ENCODE measurements around the gene SELE. TPM values are rescaled to one million over a fixed set of nuclear protein-coding genes. Genes with fewer than 3 reads are reported as not detected.
A peak's percentile ranks its signal among the peaks of the same experiment; 100 is the strongest.
"Not testable (repeated sequence)": the region's sequence is repeated elsewhere in the genome, so short reads cannot be mapped to it uniquely, and the experiment has no call there.

The SELE gene
- total RNA-seq, 1 donor from 2014 or later: 2.6 TPM

GRCh38 chr1:169723763-169724162 is 10.1 kb downstream of the SELE start:
- DNase-seq (ENCODE audit: low read depth in 2 of 2): no peak

GRCh38 chr1:169722779-169723178 is 11.1 kb downstream of the SELE start:
- DNase-seq (ENCODE audit: low read depth in 2 of 2): no peak

GRCh38 chr1:169715100-169715499 is 18.8 kb downstream of the SELE start:
- DNase-seq (ENCODE audit: low read depth in 2 of 2): not testable (repeated sequence)

GRCh38 chr1:169713090-169713489 is 20.8 kb downstream of the SELE start:
- DNase-seq (ENCODE audit: low read depth in 2 of 2): not testable (repeated sequence)

GRCh38 chr1:169712309-169712631 is 21.6 kb downstream of the SELE start:
- DNase-seq (ENCODE audit: low read depth in 2 of 2): no peak

- DNase-seq (ENCODE audit: low read depth in 2 of 2): peak; percentile 81 to 86
Observed at GRCh38 chr1:169711469-169712308, 22.2 kb downstream of the SELE start, which contains the start of gene SELL. Gene SELL, minus strand, starts transcription at chr1:169711620. Its CDS starts 122 bp downstream, at chr1:169711498.

- DNase-seq (ENCODE audit: low read depth in 2 of 2): no peak
Observed at GRCh38 chr1:169708647-169709046, 25.2 kb downstream of the SELE start.

- DNase-seq (ENCODE audit: low read depth in 2 of 2): no peak
Observed at GRCh38 chr1:169707912-169708604, 25.8 kb downstream of the SELE start.

- no peak for DNase-seq (ENCODE audit: low read depth in 2 of 2)
Observed at GRCh38 chr1:169704797-169705196, 29.1 kb downstream of the SELE start.

- no peak for DNase-seq (ENCODE audit: low read depth in 2 of 2)
Observed at GRCh38 chr1:169701261-169702005, 32.4 kb downstream of the SELE start.

GRCh38 chr1:169699707-169700106 is 34.2 kb downstream of the SELE start:
- no peak for DNase-seq (ENCODE audit: low read depth in 2 of 2)

GRCh38 chr1:169698976-169699375 is 34.9 kb downstream of the SELE start:
- no peak for DNase-seq (ENCODE audit: low read depth in 2 of 2)

GRCh38 chr1:169697755-169698154 is 36.1 kb downstream of the SELE start:
- DNase-seq (ENCODE audit: low read depth in 2 of 2): no peak

- no peak for DNase-seq (ENCODE audit: low read depth in 2 of 2)
Observed at GRCh38 chr1:169696273-169697100, 37.4 kb downstream of the SELE start.

GRCh38 chr1:169694304-169695075 is 39.4 kb downstream of the SELE start:
- DNase-seq (ENCODE audit: low read depth in 2 of 2): peak in 1 of 2 donors; percentile 26

- DNase-seq (ENCODE audit: low read depth in 2 of 2): no peak
Observed at GRCh38 chr1:169692756-169693460, 41.0 kb downstream of the SELE start.

- DNase-seq (ENCODE audit: low read depth in 2 of 2): no peak
Observed at GRCh38 chr1:169690489-169690888, 43.4 kb downstream of the SELE start.

- DNase-seq (ENCODE audit: low read depth in 2 of 2): no peak
Observed at GRCh38 chr1:169689395-169689794, 44.5 kb downstream of the SELE start.

GRCh38 chr1:169688377-169688776 is 45.5 kb downstream of the SELE start:
- DNase-seq (ENCODE audit: low read depth in 2 of 2): not testable (repeated sequence)

- no peak for DNase-seq (ENCODE audit: low read depth in 2 of 2)
Observed at GRCh38 chr1:169683661-169684060, 50.2 kb downstream of the SELE start.
